Activated CD4-positive, alpha-beta T cell treated with anti-CD3 and anti-CD28 coated beads, Interleukin-2, amount 10 ng/mL, durations not matched to agents 24 days and 14 days (primary cell): ENCODE results near the gene GOLGA6D. TPM values are rescaled to one million over a fixed set of nuclear protein-coding genes. Genes with fewer than 3 reads are reported as not detected.
A peak's percentile ranks its signal among the peaks of the same experiment; 100 is the strongest.
"Not testable (repeated sequence)": the region's sequence is repeated elsewhere in the genome, so short reads cannot be mapped to it uniquely, and the experiment has no call there.

ENCODE experiments used
- DNase-seq: peaks from one replicate; pipeline ENCODE4 v3.0.0; 2022
- H3K27ac Mint-ChIP-seq: one replicate; pipeline ENCODE4 v1.8.0; 2022; ENCODE audit warnings: mild to moderate bottlenecking, mixed read lengths
- H3K27me3 Mint-ChIP-seq: one replicate; pipeline ENCODE4 v1.8.0; 2022; ENCODE audit warnings: mixed read lengths
- H3K36me3 Mint-ChIP-seq: one replicate; pipeline ENCODE4 v1.8.0; 2022; ENCODE audit warnings: low read depth, mild to moderate bottlenecking, mixed read lengths
- H3K4me1 Mint-ChIP-seq: one replicate; pipeline ENCODE4 v1.8.0; 2021; ENCODE audit warnings: mixed read lengths
- H3K4me3 Mint-ChIP-seq: one replicate; pipeline ENCODE4 v1.8.0; 2022; ENCODE audit warnings: mild to moderate bottlenecking, moderate library complexity, mixed read lengths
- H3K9me3 Mint-ChIP-seq: one replicate; pipeline ENCODE4 v1.8.0; 2021; ENCODE audit warnings: mixed read lengths
- intact Hi-C: fragments of 100-400 bp; cut with micrococcal nuclease; formaldehyde crosslinking; loops from one replicate; pipeline ENCODE4 v1.15.1; 2023
- total RNA-seq: library from RNA; stranded (reverse); gene quantifications from 2 replicates; pipeline ENCODE4 v1.2.3, GENCODE V29; 2022

GOLGA6D gene
- total RNA-seq, 1 donor from 2014 or later: not detected

DNA sequence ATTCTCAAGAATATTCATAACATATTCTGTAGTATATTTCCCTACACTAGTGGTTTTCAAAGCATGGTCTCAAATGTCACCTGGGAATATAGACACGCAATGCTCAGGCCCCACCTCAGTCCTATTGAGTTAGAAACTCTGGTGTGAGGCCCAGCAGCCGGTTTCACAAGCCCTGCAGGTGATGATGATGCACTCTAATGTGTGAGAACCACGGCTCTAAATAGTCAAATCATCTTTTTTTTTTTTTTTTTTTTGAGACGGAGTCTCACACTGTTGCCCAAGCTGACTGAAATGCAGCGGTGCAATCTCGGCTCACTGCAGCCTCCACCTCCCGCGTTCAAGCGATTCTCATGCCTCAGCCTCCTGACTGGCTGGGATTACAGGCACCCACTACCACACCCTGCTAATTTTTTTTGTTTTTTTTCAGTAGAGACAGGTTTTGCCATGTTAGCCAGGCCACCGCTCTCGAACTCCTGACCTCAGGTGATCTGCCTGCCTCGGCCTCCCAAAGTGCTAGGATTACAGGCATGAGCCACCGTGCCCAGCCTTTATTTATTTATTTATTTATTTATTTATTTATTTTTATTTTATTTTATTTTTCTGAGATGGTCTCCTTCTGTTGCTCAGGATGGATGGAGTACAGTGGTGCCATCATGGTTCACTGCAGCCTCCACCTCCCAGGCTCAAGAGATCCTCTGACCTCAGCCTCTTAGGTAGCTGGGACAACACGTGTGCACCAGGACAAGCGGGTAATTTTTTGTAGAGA is 51.2 kb downstream of the GOLGA6D start:
- H3K36me3 Mint-ChIP-seq, H3K9me3 Mint-ChIP-seq, H3K27ac Mint-ChIP-seq, H3K4me3 Mint-ChIP-seq, H3K27me3 Mint-ChIP-seq, intact Hi-C loops, DNase-seq: not testable (repeated sequence)
- H3K4me1 Mint-ChIP-seq: peaks cover 14% of the 10 kb centered on the region

DNA sequence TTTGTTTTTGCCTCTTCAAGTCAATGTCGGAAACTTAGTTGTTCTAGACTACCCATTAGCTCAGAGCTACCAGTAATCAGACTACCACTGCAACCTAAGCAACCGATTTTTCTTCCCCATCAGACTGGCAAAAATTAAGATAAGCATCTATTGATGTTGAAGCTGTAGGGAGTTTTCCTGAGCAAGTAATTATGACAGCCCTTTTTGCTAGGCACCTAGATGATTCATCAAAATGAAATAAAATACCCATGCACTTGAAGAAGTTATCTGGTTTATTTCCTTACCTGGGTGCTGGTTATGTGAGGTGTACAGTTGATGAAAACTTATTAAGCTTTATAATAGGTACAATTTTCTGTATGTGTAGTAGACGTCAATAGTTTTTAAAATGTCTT is 52.7 kb downstream of the GOLGA6D start:
- peak overlapping the region; percentile 97 for H3K27ac Mint-ChIP-seq

DNA sequence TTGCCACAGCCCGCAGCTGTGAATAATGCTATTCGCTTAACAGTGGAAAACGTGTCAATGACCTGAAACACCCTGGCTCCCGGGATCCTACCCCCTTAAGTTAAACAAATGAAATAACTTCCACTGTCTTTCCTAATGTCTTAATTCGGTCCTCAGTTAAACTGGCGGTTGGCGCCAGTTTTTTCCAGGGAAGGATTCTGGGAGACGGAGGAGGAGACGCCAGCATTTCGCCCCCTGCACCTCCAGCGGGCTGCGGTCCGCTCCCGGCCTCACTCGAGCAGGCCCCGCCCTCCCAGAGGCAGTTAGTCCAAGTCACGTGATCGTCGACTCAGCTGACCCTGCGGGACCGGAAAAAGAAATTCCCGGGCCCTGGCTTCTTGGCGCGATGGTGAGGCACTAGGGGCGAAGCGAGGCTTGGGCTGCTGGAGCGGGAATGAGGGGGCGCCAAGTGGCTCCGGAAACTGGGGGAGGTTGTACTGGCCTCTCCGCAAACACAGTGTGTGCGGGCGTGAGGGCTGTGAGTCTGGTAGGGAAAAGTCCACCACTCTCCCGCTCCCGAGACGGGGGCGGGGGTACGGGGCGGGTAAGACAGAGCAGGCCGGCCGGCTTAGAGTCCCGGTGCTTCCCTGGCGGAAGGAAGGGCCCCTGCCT is 53.2 kb downstream of the GOLGA6D start, which contains the start of gene COMMD4:
COMMD4 (plus strand) TSS at position 359 of the 651 bp plus-strand sequence; CDS start at position 386, 27 bp downstream.
- peak; percentile 96 for DNase-seq
- intact Hi-C loops: no loop called here

More for the DNA sequence above, 52.7 kb downstream of the GOLGA6D start:
- Mint-ChIP-seq H3K27me3 (peaks cover 3% of the 10 kb centered on the region), H3K4me3 (peak overlapping the region; percentile 98), H3K36me3 (peaks cover 4% of the 10 kb centered on the region), H3K4me1 (peaks cover 14% of the 10 kb centered on the region), H3K9me3 (no peaks in the 10 kb centered on the region)
- intact Hi-C loops: no loop called here
- no peak for DNase-seq

DNA sequence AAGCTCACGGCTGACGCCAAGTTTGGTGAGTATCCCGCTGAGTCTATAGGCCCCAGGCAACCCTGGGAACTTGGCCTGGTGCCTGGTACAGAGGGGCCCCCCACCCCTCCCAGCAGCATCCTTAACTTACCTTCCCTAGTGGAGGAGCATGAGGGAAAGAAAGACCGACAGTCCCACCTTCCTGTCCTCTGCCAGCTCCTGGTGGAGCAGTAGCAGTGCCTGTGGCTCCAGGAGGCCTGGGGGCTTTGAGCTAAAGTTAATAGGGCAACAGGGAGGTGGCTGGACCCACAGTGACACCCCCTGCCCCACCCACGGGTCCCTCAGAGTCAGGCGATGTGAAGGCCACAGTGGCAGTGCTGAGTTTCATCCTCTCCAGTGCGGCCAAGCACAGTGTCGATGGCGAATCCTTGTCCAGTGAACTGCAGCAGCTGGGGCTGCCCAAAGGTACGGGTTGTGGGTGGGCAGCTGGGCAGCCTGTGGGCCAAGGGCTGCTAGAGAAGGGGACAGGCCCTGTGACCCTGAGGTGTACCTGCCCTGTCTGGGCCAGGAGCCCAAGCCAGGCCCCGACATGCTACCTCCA is 56.1 kb downstream of the GOLGA6D start:
- H3K4me3 Mint-ChIP-seq: no peak overlapping the region
- no peaks in the 10 kb centered on the region for H3K27me3 Mint-ChIP-seq
- no peak overlapping the region for H3K27ac Mint-ChIP-seq
- H3K4me1 Mint-ChIP-seq: peaks cover 14% of the 10 kb centered on the region
- H3K36me3 Mint-ChIP-seq: peaks cover 6% of the 10 kb centered on the region
- intact Hi-C loops: no loop called here
- H3K9me3 Mint-ChIP-seq: no peaks in the 10 kb centered on the region
- no peak for DNase-seq

More for the DNA sequence above, 53.2 kb downstream of the GOLGA6D start, which contains the start of gene COMMD4:
- peak within 1 kb of the TSS; percentile 97 for H3K27ac Mint-ChIP-seq
- peaks cover 14% of the 10 kb centered on the region for H3K4me1 Mint-ChIP-seq
- peaks cover 4% of the 10 kb centered on the region for H3K36me3 Mint-ChIP-seq
- peak within 1 kb of the TSS; percentile 98 for H3K4me3 Mint-ChIP-seq
- no peaks in the 10 kb centered on the region for H3K9me3 Mint-ChIP-seq
- H3K27me3 Mint-ChIP-seq: peaks cover 3% of the 10 kb centered on the region

DNA sequence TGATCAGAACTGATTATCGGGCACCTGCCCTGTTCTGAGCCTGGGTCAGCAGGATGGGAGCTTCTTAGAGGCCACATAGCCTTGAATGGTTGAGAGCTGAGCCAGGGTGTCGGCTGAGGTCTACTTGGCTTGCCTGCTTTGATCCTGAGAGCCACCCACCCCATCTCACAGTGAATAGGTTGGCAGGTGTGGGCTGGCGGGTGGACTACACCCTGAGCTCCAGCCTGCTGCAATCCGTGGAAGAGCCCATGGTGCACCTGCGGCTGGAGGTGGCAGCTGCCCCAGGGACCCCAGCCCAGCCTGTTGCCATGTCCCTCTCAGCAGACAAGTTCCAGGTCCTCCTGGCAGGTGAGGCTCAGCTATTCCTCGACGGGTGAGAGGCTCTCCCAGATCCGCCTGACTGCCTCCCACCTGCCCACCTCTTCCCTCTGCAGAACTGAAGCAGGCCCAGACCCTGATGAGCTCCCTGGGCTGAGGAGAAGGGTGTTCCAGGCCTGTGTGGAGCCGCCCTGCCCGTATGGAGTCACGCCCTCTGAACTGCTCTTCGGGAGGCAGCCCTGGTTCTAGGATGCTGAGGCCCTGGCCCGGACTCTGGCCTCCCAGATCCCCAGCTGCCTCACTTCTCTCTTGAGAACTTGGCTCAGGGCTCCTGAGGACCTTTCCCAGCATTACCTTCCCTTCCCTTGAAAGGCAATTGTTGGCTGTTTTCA is 57.1 kb downstream of the GOLGA6D start:
- H3K4me3 Mint-ChIP-seq: no peak overlapping the region
- no peak overlapping the region for H3K27ac Mint-ChIP-seq
- peaks cover 8% of the 10 kb centered on the region for H3K36me3 Mint-ChIP-seq
- H3K27me3 Mint-ChIP-seq: no peaks in the 10 kb centered on the region
- intact Hi-C loops: no loop called here
- DNase-seq: no peak
- peaks cover 14% of the 10 kb centered on the region for H3K4me1 Mint-ChIP-seq
- H3K9me3 Mint-ChIP-seq: no peaks in the 10 kb centered on the region

DNA sequence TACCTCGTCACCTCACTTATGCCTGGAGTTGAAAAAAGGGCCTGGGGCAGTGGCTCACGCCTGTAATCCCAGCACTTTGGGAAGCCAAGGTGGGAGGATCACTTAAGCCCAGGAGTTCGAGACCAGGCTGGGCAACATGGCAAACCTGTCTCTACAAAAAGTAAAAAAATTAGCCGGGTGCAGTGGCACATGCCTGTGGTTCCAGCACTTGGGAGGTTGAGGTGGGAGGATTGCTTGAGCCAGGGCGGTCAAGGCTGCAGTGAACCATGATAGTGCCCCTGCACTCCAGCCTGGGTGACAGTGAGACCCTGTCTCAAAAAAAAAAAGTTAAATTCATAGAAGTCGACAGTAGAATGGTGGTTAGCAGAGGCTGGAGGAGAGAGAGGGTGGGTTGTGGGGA is 59.6 kb downstream of the GOLGA6D start:
- Mint-ChIP-seq H3K36me3 (peaks cover 8% of the 10 kb centered on the region), H3K9me3 (no peaks in the 10 kb centered on the region), H3K4me1 (peaks cover 5% of the 10 kb centered on the region), H3K27ac (no peak overlapping the region), H3K27me3 (peaks cover 18% of the 10 kb centered on the region), H3K4me3 (no peak overlapping the region)
- intact Hi-C loops: no loop called here
- DNase-seq: no peak

DNA sequence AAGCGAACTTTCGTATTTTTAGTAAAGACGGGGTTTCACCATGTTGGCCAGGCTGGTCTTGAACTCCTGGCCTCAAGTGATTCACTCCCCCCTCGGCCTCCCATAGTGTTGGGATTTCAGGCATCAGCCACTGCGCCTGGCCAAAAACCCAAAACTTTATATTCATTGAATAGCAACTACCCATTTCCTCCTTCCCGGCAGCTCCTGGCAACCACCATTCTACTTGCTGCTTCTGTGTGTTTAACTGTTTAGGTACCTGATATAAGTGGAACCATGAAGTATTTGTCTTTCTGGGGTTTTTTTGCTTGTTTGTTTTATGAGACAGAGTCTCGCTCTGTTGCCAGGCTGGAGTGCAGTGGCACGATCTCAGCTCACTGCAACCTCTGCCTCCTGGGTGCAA is 61.3 kb downstream of the GOLGA6D start:
- H3K36me3 Mint-ChIP-seq, intact Hi-C loops, H3K9me3 Mint-ChIP-seq, DNase-seq, H3K4me3 Mint-ChIP-seq, H3K4me1 Mint-ChIP-seq, H3K27ac Mint-ChIP-seq: not testable (repeated sequence)
- H3K27me3 Mint-ChIP-seq: peaks cover 21% of the 10 kb centered on the region

Other genes starting within 250 kb of the GOLGA6D start
- gene C15orf39, start 81.0 kb upstream of the GOLGA6D start, total RNA-seq: 43.2 and 43.9 TPM in 2 replicates
- not detected in 2 replicates for gene GOLGA6C, start 24.5 kb upstream of the GOLGA6D start, total RNA-seq
- gene COMMD4, start 53.2 kb downstream of the GOLGA6D start, total RNA-seq: 79.5 and 86.7 TPM in 2 replicates
- gene NEIL1, start 64.2 kb downstream of the GOLGA6D start, total RNA-seq: 3.7 and 4.7 TPM in 2 replicates
- 232 and 255 TPM in 2 replicates for gene MAN2C1, start 85.8 kb downstream of the GOLGA6D start, total RNA-seq
- gene SIN3A, start 168.9 kb downstream of the GOLGA6D start, total RNA-seq: 92.2 and 102 TPM in 2 replicates